Ishikawa (cell line): Measurements from ENCODE around the gene SEMA6B.
A peak's percentile ranks its signal among the peaks of the same experiment; 100 is the strongest.

Experiments
- CEBPB ChIP-seq: IDR thresholded peaks from 2 replicates; pipeline ENCODE4 v1.6.1; 2012
- CREB1 ChIP-seq: IDR thresholded peaks from 2 replicates; pipeline ENCODE4 v1.6.1; 2012; ENCODE audit warnings: low read depth
- EGR1 ChIP-seq: IDR thresholded peaks from 2 replicates; pipeline ENCODE4 v1.6.1; 2012
- EP300 ChIP-seq: IDR thresholded peaks from 2 replicates; pipeline ENCODE4 v1.6.1; 2012; ENCODE audit warnings: borderline replicate concordance
- FOXM1 ChIP-seq: IDR thresholded peaks from 2 replicates; pipeline ENCODE4 v1.6.1; 2012; ENCODE audit warnings: low read depth, borderline replicate concordance
- NFIC ChIP-seq: IDR thresholded peaks from 2 replicates; pipeline ENCODE4 v1.6.1; 2012
- RAD21 ChIP-seq: IDR thresholded peaks from 2 replicates; pipeline ENCODE4 v1.6.1; 2012; ENCODE audit warnings: low read depth
- TAF1 ChIP-seq: IDR thresholded peaks from 2 replicates; pipeline ENCODE4 v1.6.1; 2012; ENCODE audit warnings: low read depth, mild to moderate bottlenecking
- TCF12 ChIP-seq: IDR thresholded peaks from 2 replicates; pipeline ENCODE4 v1.6.1; 2012; ENCODE audit warnings: low read depth
- TEAD4 ChIP-seq: IDR thresholded peaks from 2 replicates; pipeline ENCODE4 v1.6.1; 2012
- YY1 ChIP-seq: IDR thresholded peaks from 2 replicates; pipeline ENCODE4 v1.6.1; 2012; ENCODE audit warnings: low read depth
- ZBTB7A ChIP-seq: IDR thresholded peaks from 2 replicates; pipeline ENCODE4 v1.6.1; 2012; ENCODE audit warnings: low read depth
- TF ChIP-seq, protein P1 (sequence below): IDR thresholded peaks from 2 replicates; pipeline ENCODE4 v1.6.1; 2012
- TF ChIP-seq, protein P2 (sequence below): IDR thresholded peaks from 2 replicates; pipeline ENCODE4 v1.6.1; 2012
- TF ChIP-seq, protein P3 (sequence below): IDR thresholded peaks from 2 replicates; pipeline ENCODE4 v1.6.1; 2012; ENCODE audit warnings: low read depth, mild to moderate bottlenecking

The SEMA6B gene

DNA sequence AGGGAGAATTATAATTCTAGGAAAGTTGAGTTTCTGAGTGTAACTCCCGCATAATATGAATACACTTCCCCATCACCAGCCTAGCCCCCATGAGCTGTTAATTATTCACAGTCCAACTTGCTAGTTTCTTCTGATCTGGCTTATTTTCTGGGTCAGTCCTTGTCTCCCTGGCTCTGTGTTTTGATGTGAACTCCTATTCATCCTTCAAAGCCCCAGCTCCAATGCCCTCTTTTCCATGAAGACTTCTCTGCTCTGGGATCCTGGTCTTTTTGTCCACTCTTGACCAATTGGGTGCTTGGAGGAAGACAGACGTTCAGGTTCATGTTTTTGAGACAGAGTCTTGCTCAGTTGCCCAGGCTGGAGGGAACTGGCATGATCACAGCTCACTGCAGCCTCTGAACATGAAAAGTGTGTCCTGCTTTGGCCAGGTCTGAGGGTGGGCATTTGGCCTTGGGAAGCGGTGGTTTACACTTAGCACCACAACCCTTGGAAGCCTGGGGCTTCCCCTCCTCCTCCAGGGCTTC is 20.3 kb downstream of the SEMA6B start:
- TF ChIP-seq FOXM1 (no peak), TCF12 (no peak), CREB1 (no peak), EGR1 (no peak), CEBPB (no peak), ZBTB7A (no peak), TEAD4 (no peak), NFIC (no peak), YY1 (no peak), TAF1 (no peak), EP300 (no peak), RAD21 (no peak)
- TF ChIP-seq, protein P1, sequence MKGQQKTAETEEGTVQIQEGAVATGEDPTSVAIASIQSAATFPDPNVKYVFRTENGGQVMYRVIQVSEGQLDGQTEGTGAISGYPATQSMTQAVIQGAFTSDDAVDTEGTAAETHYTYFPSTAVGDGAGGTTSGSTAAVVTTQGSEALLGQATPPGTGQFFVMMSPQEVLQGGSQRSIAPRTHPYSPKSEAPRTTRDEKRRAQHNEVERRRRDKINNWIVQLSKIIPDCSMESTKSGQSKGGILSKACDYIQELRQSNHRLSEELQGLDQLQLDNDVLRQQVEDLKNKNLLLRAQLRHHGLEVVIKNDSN: no peak
- TF ChIP-seq, protein P2, sequence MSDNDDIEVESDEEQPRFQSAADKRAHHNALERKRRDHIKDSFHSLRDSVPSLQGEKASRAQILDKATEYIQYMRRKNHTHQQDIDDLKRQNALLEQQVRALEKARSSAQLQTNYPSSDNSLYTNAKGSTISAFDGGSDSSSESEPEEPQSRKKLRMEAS: no peak
- TF ChIP-seq, protein P3, sequence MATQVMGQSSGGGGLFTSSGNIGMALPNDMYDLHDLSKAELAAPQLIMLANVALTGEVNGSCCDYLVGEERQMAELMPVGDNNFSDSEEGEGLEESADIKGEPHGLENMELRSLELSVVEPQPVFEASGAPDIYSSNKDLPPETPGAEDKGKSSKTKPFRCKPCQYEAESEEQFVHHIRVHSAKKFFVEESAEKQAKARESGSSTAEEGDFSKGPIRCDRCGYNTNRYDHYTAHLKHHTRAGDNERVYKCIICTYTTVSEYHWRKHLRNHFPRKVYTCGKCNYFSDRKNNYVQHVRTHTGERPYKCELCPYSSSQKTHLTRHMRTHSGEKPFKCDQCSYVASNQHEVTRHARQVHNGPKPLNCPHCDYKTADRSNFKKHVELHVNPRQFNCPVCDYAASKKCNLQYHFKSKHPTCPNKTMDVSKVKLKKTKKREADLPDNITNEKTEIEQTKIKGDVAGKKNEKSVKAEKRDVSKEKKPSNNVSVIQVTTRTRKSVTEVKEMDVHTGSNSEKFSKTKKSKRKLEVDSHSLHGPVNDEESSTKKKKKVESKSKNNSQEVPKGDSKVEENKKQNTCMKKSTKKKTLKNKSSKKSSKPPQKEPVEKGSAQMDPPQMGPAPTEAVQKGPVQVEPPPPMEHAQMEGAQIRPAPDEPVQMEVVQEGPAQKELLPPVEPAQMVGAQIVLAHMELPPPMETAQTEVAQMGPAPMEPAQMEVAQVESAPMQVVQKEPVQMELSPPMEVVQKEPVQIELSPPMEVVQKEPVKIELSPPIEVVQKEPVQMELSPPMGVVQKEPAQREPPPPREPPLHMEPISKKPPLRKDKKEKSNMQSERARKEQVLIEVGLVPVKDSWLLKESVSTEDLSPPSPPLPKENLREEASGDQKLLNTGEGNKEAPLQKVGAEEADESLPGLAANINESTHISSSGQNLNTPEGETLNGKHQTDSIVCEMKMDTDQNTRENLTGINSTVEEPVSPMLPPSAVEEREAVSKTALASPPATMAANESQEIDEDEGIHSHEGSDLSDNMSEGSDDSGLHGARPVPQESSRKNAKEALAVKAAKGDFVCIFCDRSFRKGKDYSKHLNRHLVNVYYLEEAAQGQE: no peak

DNA sequence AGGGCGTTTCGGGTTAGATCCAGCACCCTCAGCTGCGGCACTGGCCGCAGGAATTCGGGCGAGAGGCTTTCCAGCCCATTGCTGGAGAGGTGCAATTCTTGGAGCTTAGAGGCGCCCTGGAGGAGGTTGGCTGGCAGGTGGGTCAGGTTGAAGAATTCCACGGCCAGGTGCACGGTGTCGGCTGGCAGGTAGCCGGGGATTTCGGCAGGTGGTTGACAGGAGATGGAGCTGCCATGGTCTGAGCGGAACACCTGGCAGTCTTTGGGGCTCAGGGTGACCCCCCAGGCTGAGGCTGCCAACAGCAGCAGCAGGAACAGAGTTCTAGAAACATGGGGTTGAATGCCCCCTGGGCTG is 20.9 kb downstream of the SEMA6B start:
- TF ChIP-seq NFIC (no peak), ZBTB7A (no peak), CREB1 (no peak), TCF12 (no peak), CEBPB (no peak), YY1 (no peak), TAF1 (no peak), EP300 (no peak), RAD21 (no peak), FOXM1 (no peak), EGR1 (no peak), TEAD4 (no peak)
- TF ChIP-seq, protein P2: no peak
- TF ChIP-seq, protein P1: no peak

DNA sequence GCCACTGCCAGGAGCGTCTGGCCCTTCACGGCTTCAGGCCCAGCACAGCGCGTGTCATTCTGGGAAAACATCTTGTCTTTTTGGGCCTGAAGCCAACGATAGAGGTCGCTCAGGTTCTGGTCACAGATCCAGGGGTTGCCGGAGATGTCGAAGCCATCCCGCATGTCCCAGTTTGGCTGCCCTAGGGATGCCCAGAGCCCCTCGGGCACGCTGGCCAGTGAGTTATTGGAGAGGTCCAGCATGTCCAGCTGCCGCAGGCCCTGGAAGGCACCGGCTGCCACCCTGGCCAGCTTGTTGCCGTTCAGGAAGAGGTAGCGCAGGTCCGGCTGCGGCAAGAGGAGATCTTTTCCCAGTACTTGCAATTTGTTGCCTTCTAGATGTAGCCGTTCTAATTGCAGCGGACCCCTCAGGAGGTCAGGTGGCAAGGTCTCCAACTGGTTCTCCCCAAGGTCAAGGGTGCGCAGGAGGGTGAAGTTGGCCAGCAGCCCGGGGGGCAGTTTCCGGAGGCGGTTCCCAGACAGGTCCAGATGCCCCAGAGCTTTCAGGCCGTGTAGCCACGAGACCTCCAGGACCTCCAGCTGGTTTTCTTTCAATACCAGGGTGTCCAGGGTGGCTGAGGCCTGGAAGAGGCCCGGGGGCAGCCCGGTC is 21.4 kb downstream of the SEMA6B start:
- TF ChIP-seq CEBPB (no peak), FOXM1 (no peak), YY1 (no peak), CREB1 (no peak), NFIC (no peak)
- TF ChIP-seq, protein P3: no peak
- TF ChIP-seq, protein P2: no peak
- TF ChIP-seq, protein P1: no peak

DNA sequence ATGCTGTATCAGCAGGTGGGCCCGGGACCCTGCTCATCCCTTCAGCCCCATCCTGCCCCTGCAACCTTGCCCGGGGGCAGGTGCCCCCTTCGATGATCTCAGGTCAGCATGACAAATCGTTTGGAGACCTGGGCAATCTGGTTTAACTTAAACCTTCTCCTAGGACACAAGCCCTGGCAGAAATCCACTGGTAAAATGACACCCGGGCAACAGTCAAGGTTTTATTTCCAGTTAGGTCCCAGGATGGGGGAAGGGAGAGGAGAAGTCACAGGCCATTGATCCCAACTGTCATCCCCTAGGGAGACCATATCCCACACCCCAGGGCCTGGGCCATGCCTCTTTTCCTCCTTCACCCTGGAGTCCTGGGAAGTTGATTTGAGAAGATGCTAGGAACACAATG is 22.7 kb downstream of the SEMA6B start:
- TF ChIP-seq, protein P2: no peak
- TF ChIP-seq ZBTB7A: 0 out of 2 replicates have a peak, but pooled peaks have one; percentile 30

DNA sequence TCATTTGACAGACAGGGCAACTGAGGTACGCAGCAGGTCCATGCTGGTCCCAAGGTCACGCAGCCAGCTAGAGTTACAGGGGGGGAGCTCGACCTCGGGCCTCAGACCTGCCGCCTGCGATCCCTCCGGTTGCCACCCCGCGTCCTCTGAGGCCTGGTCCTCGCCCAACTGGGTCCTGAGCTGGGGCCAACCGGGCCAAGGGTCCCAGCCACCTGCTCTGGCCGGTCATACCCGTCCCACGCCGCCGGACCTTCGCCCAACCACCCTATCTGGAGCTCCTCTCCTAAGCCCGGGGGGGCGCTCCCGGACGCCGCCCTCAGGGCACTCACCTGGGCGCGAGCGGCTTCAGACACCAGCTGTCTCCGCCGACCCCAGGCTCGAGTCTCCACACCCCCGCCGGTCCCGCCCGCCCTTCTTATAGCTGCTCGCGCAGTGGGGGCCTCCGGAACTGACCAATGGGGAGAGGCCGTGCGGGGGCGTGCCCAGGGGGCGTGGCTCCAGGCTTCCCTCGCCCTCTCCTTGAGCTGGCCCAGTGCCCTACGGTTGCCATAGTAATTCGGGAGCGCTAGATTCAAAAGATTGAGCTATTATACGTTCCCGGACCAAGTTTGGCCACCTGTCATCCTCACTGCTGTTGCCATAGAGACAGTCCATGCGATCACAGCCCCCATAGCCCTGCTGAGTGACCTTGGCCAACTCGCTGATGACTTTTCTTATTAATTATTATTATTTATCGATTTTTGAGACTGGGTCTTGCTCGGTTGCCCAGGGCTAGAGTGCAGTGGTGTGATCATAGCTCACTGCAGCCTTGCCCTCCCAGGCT is 24.4 kb downstream of the SEMA6B start, which contains the start of gene PLIN5:
Gene PLIN5 (minus strand): TSS at position 389 of the 823 bp plus-strand sequence. CDS start 1,150 bp downstream, outside the sequence.
- TF ChIP-seq RAD21 (no peak), CREB1 (no peak), EGR1 (peak; percentile 86), NFIC (peak; percentile 76), TEAD4 (no peak), YY1 (no peak), EP300 (no peak), ZBTB7A (peak; percentile 91), CEBPB (no peak), TCF12 (peak; percentile 12; the same call in 1 of the 2 replicates), FOXM1 (no peak), TAF1 (no peak)
- TF ChIP-seq, protein P3: no peak
- TF ChIP-seq, protein P1: peak; percentile 45
- TF ChIP-seq, protein P2: no peak
